ENCODE measurements around the gene MSS51.

DNA sequence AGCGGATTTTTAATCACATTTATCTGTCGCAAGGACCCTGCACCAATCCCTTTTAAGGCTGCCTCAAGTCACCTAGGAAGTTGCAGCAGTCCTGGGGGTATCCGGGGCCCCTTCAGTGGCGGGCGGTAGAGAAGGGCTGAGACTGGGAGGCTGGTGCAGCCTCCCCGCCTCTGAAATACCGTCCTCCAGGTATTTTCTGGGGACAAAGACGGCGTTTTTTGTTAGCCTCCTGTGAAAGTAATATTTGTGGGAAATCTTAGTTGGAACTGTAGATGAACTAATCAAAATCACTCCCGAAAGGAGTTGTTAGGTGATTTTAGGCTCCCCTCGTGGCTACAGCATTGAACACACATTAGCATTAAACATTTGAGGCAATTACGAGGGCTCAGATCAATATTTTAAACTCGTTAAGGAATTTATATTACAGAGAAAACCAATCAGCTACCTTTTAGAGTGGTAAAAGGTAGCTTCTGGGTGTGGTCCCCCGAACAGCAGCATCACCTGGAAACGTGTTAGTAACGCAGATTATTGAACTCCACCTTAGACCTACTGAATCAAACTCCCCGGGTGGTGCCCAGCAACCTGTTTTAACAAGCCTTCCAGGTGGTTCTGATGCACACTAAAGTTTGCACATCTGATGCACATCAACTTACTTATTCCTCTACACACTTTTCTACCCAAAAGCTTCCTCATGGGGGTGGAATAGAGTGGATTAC lies 19.0 kb downstream of the MSS51 start:
- TF ChIP-seq, protein P1, sequence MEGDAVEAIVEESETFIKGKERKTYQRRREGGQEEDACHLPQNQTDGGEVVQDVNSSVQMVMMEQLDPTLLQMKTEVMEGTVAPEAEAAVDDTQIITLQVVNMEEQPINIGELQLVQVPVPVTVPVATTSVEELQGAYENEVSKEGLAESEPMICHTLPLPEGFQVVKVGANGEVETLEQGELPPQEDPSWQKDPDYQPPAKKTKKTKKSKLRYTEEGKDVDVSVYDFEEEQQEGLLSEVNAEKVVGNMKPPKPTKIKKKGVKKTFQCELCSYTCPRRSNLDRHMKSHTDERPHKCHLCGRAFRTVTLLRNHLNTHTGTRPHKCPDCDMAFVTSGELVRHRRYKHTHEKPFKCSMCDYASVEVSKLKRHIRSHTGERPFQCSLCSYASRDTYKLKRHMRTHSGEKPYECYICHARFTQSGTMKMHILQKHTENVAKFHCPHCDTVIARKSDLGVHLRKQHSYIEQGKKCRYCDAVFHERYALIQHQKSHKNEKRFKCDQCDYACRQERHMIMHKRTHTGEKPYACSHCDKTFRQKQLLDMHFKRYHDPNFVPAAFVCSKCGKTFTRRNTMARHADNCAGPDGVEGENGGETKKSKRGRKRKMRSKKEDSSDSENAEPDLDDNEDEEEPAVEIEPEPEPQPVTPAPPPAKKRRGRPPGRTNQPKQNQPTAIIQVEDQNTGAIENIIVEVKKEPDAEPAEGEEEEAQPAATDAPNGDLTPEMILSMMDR (conservative IDR thresholded peaks at IDR 0.05) = peak; percentile 32
- no peak for TF ChIP-seq ZFX (IDR thresholded peaks at IDR 0.05)
